Suppressor macrophage treated with lipopolysaccharide for 1 hour (primary cell): ENCODE measurements around the gene APBB3.
A peak's percentile ranks its signal among the peaks of the same experiment; 100 is the strongest.

ENCODE experiments used
- DNase-seq, 3 donors: peaks; one replicate each; pipeline ENCODE4 v3.0.0-alpha.2; 2020 to 2022

Gene APBB3

DNA sequence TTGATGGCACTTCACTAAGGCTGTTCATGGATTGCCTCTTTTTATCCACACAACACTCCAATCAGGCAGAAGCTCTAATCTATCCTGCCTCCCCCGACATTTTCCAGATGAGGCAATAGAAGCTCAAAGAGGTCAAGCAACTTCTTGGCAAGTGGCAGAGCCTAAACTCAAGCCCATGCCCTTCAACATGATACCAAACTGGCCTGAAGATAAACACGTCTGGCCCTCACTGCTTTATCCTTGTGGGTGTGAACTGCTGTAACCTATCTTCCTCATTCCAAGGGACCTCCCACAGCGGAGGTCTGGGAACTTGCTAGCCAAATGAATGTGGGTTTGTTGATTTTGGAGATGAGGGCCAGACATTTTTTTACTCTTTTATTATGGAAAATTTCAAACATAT is 9.8 kb upstream of the APBB3 start:
- DNase-seq, result peak; percentile 41 to 54 (median 47)

GRCh38 chr5:140573683-140574082 is 9.3 kb upstream of the APBB3 start:
- DNase-seq, result no peak

GRCh38 chr5:140571105-140571504 is 6.7 kb upstream of the APBB3 start:
- no peak for DNase-seq

DNA sequence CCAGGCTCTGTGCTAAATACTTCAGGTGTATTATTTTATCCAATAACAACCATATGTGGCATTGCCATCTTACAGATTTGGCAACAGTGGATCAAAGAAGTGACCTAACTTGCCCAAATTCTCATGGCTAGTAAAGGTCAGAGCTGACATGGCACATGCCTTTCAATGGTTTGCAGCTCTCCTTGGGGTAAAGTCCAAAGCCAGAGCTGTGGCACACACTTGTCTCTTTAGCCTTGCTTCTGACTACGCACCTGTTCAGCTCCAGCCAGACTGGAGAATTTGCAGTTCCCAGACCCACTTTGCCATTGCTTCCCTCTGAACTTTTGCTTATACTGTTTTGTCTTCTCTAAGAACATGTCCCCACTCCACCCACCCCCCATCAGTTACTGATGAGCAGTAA is 6.1 kb upstream of the APBB3 start:
- no peak for DNase-seq

GRCh38 chr5:140570058-140570457 is 5.7 kb upstream of the APBB3 start:
- DNase-seq, result no peak

DNA sequence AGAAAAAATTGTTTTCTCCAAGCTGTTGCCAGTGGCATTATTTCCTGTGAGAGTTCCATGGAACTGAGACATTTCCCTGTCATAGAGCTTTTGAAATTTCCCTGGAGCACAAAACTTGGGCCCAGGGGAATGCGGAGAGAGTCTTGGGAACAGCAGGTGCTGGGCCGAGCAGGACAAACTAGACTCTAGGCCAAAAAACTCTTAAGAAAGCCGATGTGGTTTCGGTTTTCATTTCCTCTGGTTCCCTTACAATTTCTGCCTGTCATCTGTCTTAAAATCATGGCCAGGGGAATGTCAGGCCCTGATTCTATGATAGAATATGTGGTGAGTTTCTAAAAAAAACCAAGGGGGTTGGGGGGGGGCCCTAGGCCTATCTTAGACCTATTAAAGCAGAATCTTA is 4.8 kb upstream of the APBB3 start:
- DNase-seq, result peak; percentile 72 to 81 (median 75)

DNA sequence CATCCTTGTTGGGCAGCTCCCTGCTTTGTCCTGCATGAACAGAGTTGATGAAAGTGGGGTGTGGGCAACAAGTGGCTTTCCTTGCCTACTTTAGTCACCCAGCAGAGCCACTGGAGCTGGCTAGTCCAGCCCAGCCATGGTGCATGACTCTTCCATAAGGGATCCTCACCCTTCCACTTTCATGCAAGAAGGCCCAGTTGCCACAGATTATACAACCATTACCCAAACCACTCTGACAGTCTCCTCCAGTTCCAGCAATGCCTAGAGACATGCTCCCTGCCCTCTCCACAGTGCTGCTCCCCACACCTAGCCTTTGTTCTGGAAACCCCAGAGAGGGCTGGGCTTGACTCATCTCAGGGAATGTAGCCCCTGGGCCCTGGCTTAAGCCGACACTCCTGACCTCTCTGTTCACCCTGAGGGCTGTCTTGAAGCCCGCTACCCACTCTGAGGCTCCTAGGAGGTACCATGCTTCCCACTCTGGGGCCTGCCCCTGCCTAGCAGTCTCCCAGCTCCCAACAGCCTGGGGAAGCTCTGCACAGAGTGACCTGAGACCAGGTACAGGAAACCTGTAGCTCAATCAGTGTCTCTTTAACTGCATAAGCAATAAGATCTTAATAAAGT is 4.2 kb upstream of the APBB3 start:
- DNase-seq, result peak in 2 of 3 donors; percentile 19 to 40

GRCh38 chr5:140567871-140568270 is 3.5 kb upstream of the APBB3 start:
- no peak for DNase-seq

- no peak for DNase-seq
Observed at GRCh38 chr5:140567136-140567818, 2.9 kb upstream of the APBB3 start.

DNA sequence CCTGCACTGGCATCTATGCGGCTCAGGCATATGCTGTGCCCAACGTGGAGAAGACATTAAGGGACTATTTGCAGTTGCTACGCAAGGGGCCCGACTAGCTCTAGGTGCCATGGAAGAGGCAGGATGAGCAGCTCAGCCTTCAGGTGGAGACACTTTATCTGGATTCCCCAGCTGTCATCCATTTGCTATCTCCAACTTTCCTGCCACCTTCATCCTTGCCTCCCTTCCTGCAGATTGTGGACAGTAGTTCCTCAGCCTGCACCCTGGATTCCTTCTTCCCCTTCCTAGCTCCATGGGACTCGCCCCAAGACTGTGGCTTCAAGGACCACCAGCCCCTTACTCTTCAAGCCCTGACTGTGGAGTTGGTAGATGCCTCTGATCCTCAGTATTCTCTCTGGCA is 2.3 kb upstream of the APBB3 start:
- no peak for DNase-seq

DNA sequence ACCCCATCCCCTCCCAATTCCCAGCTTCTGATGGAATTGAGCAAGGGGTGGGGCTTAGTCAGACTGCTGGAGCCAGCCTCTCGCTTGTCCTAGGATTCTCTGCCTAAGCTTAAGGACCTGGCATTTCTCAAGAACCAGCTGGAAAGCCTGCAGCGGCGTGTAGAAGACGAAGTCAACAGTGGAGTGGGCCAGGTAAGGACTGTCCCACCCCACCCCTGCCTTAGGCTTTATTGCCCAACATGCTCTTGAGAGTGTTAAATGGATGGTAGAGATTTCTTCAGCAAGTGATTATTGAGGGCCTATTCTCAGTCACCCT is 1.3 kb upstream of the APBB3 start:
- no peak for DNase-seq

GRCh38 chr5:140565024-140565779 is 804 bp upstream of the APBB3 start:
- peak; percentile 45 to 64 (median 46) for DNase-seq

GRCh38 chr5:140563596-140563995 is 802 bp downstream of the APBB3 start:
- no peak for DNase-seq

DNA sequence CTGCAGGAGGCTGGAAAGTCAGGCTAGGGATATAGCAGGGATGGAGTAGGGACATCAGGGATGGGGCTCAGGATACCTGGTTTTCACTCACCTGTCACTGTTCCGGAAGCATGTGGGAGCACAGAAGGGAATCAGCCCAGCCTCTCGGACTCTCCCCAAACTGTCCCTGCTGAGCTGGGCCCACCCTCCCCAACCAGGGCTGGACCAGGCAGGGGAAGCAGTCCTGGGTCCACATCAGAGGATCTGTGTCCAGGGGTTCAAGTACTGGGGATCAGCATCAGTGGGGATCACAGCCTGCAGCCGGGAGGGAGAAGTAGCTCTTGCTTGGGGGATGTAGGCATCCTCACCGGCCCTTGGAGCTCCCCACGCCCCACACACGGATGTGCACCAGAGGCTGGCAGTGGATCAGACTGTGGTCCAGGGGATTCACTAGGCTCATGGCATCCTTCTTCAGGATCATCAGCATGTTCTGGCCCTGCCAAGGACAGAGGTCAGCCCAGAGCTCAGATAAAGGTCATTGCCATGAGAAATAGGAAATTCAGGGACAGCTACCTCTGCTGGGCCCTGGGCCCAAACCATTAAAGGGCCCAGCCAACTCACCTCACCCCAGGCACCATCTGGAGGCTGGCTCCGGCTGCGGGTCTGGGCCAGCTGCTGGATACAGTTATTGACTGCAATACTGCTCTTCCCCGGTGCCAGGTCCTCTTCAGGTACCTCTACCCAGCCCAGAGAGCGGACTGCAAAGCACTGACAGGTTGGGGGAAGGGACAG is 2.5 kb downstream of the APBB3 start:
- DNase-seq, result no peak

DNA sequence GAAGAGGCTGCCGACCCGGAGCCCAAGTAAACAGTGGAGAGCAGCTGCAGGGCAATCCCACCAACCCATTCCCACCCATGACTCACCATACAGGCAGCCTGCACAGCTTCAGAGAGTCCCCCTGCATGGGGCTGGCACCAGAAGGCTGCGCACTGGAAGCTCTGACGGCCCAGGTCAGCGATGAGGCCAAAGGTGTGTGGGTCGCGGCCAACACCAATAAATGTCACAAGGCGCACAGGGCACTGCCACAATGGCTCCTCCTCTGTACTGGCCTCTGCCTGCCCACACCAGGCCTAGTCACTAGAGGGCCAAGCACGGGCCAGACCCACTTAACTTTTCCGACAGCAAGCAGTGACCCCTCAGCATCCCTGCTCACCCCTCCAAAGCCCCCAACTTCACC is 4.2 kb downstream of the APBB3 start:
- no peak for DNase-seq

- no peak for DNase-seq
Observed at GRCh38 chr5:140558542-140558941, 5.9 kb downstream of the APBB3 start.

DNA sequence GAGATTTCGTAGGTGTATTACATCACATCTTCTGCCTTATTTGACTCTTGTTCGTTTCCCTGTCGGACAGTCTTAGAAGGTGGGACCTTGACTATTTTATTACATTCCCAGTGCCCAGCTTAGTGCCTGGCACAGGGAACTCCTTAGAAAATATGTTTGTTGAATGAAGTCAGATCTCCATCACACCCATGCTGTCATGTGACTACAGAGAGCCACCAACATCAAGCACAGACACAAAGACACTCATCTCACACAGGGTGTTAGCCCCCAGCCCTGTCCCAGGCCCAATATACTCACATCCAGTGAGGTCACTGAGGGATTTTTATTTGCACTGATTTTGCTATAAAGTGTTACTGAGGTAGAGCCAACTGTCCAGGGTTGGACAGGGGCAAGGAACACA is 6.4 kb downstream of the APBB3 start:
- no peak for DNase-seq

GRCh38 chr5:140557136-140557805 is 7.1 kb downstream of the APBB3 start, which contains the start of gene SRA1:
SRA1 (minus strand) TSS chr5:140557473; CDS start chr5:140557452, 21 bp downstream.
- peak; percentile 96 to 97 (median 96) for DNase-seq

GRCh38 chr5:140556438-140556837 is 8.0 kb downstream of the APBB3 start:
- peak in 2 of 3 donors; percentile 43 to 55 for DNase-seq

DNA sequence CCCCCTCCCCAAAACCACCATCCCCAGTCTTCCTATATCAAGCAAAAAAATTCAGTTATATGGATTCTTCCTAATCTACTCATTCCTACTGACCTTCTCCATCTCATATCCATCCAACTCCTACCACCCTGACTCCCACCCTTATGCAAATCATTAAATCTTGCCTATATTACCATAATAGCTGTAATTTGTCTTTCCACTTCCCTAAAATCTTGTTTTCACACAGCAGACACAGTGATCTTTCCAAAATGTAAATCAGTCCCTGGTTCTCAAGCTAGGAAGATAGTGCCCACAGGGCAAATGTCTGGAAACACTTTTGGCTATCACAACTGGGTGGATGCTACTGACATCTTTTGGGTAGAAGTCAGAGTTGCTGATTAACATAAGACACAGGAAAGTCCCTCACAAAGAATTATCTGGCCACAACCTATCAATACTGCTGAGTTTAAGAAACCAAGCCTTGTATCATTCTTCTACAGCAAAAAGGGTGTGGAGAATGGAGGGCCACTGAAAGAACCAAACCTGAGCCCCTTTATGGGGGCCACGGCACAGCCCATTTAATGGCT is 8.6 kb downstream of the APBB3 start:
- peak in 1 of 3 donors; percentile 29 for DNase-seq

DNA sequence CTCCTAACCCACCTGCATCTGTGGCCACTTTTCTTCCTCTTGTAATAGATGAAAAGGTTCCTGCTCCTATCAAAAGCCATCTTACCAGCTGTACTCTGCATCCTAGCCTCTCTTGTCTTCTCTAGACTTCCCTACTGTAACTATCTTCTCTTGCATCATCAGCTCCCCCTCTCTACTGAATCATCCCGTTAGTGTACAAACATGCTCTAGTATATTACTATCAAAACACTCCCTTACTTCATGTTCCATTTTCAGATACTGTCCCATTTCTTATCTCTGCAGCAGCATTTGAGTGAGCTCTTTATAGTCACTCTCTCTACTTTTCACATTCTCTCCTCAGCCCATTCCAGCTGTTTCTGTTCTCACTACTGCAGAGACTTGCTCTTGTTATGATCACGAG is 9.9 kb downstream of the APBB3 start:
- DNase-seq, result peak; percentile 52 to 73 (median 69)

DNA sequence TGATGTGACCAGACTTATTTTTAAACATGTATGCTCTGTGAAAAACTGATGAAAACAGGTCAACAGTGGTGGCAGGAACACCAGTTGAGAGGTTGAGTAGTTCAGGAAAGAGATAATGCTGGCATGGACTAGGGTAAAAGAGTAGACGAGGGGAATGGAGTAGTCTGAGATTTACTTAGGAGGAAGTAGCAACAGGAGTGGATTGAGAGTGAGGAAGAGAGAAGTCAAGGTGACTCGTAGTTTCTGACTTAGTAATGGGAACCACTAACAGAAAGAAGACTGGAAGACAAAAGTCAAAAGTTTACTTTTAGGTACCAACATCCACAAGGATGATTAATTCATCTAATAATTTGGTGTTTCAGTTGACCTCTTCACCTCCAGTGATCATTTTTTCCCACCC is 10.7 kb downstream of the APBB3 start:
- peak in 1 of 3 donors; percentile 27 for DNase-seq
